GM12878 (cell line): Measurements from ENCODE around the gene ENOX2. TPM values are rescaled to one million over a fixed set of nuclear protein-coding genes. Genes with fewer than 3 reads are reported as not detected.

ENCODE experiments used
- ATAC-seq: fragments of 200-7000 bp; cut with Tn5 transposase; 3 replicates; pipeline ENCODE4 v1.9.1; 2020; ENCODE audit warnings: mild to moderate bottlenecking, moderate library complexity
- BruUV-seq: library from RNA; stranded (reverse); fragments of 400-500 nt; replicated peaks from 2 replicates; lab custom pipeline; 2021; lab: Mats Ljungman, UMichigan
- CTCF ChIA-PET: fragments of 300-600 bp; sonication (Branson Sonifier 250); formaldehyde crosslinking; extraction: SDS; loops from one replicate; lab custom pipeline; 2021; ENCODE audit warnings: inconsistent platforms; lab: Yijun Ruan, JAX
- POLR2A ChIA-PET: fragments of 350-600 bp; formaldehyde crosslinking; extraction: SDS; loops from one replicate; lab custom pipeline; 2021; ENCODE audit warnings: inconsistent platforms; lab: Charles Lee
- RAD21 ChIA-PET: fragments of 300-600 bp; sonication (Branson Sonifier 250); formaldehyde crosslinking; loops from one replicate; lab custom pipeline; 2023; ENCODE audit warnings: antibody characterized with exemption; ENCODE audit not compliant: unreplicated experiment; lab: Charles Lee
- SMC1A ChIA-PET: fragments of 300-600 bp; sonication (Branson Sonifier 250); formaldehyde crosslinking; loops from one replicate; lab custom pipeline; 2023; ENCODE audit not compliant: unreplicated experiment, uncharacterized antibody; lab: Charles Lee
- DNase-seq: peaks from one replicate; pipeline ENCODE4 v3.0.0-alpha.2; 2011; ENCODE audit warnings: low read depth, low spot score
- FAIRE-seq: peaks from 3 replicates; lab custom pipeline; 2011; peaks lifted over from hg19 to GRCh38; lab: Jason Lieb, UNC
- H2AFZ ChIP-seq: 2 replicates; pipeline ENCODE4 v1.6.0; 2011; ENCODE audit warnings: low read depth, low read length, control low read depth; ENCODE audit not compliant: control insufficient read depth
- H3K27ac ChIP-seq: 2 replicates; pipeline ENCODE4 v1.5.1; 2011; ENCODE audit warnings: control low read depth; ENCODE audit not compliant: control insufficient read depth, insufficient read depth
- H3K27me3 ChIP-seq, 2 experiments: replicated peaks in 1 of 2; 2 replicates each; pipeline versions ENCODE4 v1.6.0 to v1.6.1; 2011; ENCODE audit warnings: low read length in 1 of 2; ENCODE audit not compliant: control insufficient read depth in 2 of 2, insufficient read depth in 2 of 2
- H3K36me3 ChIP-seq, 2 experiments: 2 replicates each; pipeline ENCODE4 v1.5.1; 2011; ENCODE audit warnings: low read length in 1 of 2; ENCODE audit not compliant: control insufficient read depth in 2 of 2, insufficient read depth in 2 of 2
- H3K4me1 ChIP-seq: 2 replicates; pipeline ENCODE4 v1.6.1; 2011; ENCODE audit warnings: mild to moderate bottlenecking, low read length, moderate library complexity, mixed read lengths; ENCODE audit not compliant: control insufficient read depth, insufficient read depth
- H3K4me2 ChIP-seq: 2 replicates; pipeline ENCODE4 v1.6.0; 2011; ENCODE audit warnings: control low read depth; ENCODE audit not compliant: control insufficient read depth, insufficient read depth
- H3K4me3 ChIP-seq: fragments of 200-600 bp; sonication (generic); 2 replicates; pipeline ENCODE4 v1.5.1; 2016
- H3K79me2 ChIP-seq: 2 replicates; pipeline ENCODE4 v1.6.0; 2011; ENCODE audit warnings: low read length; ENCODE audit not compliant: control insufficient read depth, insufficient read depth
- H3K9ac ChIP-seq: 2 replicates; pipeline ENCODE4 v1.8.0; 2011; ENCODE audit warnings: low read length, control low read depth, mixed read lengths; ENCODE audit not compliant: control insufficient read depth, insufficient read depth
- H3K9me3 ChIP-seq: replicated peaks from 3 replicates; pipeline ENCODE4 v1.5.1; 2011; ENCODE audit warnings: mild to moderate bottlenecking, low read length; ENCODE audit not compliant: control insufficient read depth, insufficient read depth
- H4K20me1 ChIP-seq: 2 replicates; pipeline ENCODE4 v1.6.0; 2011; ENCODE audit not compliant: control insufficient read depth, insufficient read depth
- ELK1 ChIP-seq: IDR thresholded peaks from 2 replicates; pipeline ENCODE4 v1.6.1; 2012; ENCODE audit warnings: low read depth, low read length, improper control_type of control experiment
- IKZF1 ChIP-seq: fragments of 450-650 bp; conservative IDR thresholded peaks from 2 replicates; pipeline ENCODE4 v1.6.1; 2017; ENCODE audit warnings: antibody characterized with exemption, mild to moderate bottlenecking
- PKNOX1 ChIP-seq: fragments of 450-650 bp; IDR thresholded peaks from 2 replicates; pipeline ENCODE4 v1.6.1; 2016; ENCODE audit warnings: mild to moderate bottlenecking
- POLR2AphosphoS5 ChIP-seq: IDR thresholded peaks from 2 replicates; pipeline ENCODE4 v1.6.1; 2011; ENCODE audit warnings: mild to moderate bottlenecking, low read length, inconsistent platforms
- REST ChIP-seq: IDR thresholded peaks from 2 replicates; pipeline ENCODE4 v1.6.1; 2012; ENCODE audit warnings: mild to moderate bottlenecking, low read depth, low read length
- SRF ChIP-seq, 2 experiments: IDR thresholded peaks; 2 replicates each; pipeline ENCODE4 v1.6.1; 2011; ENCODE audit warnings: low read depth in 2 of 2, low read length in 2 of 2, mild to moderate bottlenecking in 1 of 2, moderate library complexity in 1 of 2
- STAT1 ChIP-seq: fragments of 450-650 bp; conservative IDR thresholded peaks from 2 replicates; pipeline ENCODE4 v1.6.1; 2014; ENCODE audit warnings: antibody characterized with exemption, mild to moderate bottlenecking
- SUZ12 ChIP-seq: fragments of 200-600 bp; sonication (generic); IDR thresholded peaks from one replicate; pipeline ENCODE4 v1.6.1; 2018; ENCODE audit warnings: antibody characterized with exemption, mild to moderate bottlenecking; ENCODE audit not compliant: unreplicated experiment
- USF1 ChIP-seq: IDR thresholded peaks from 2 replicates; pipeline ENCODE4 v1.6.1; 2011; ENCODE audit warnings: borderline replicate concordance, low read depth, mild to moderate bottlenecking, moderate library complexity, mixed read lengths, low read length; ENCODE audit not compliant: insufficient read depth; ENCODE audit errors: extremely low read length
- ZBED1 ChIP-seq: IDR thresholded peaks from 2 replicates; pipeline ENCODE4 v1.6.1; 2016; ENCODE audit warnings: borderline replicate concordance
- ZNF217 ChIP-seq: fragments of 450-650 bp; IDR thresholded peaks from 2 replicates; pipeline ENCODE4 v1.6.1; 2017; ENCODE audit warnings: antibody characterized with exemption, mild to moderate bottlenecking
- ZNF24 ChIP-seq: fragments of 450-650 bp; IDR thresholded peaks from 2 replicates; pipeline ENCODE4 v1.6.1; 2017; ENCODE audit warnings: antibody characterized with exemption, mild to moderate bottlenecking
- ZSCAN29 ChIP-seq: fragments of 450-650 bp; IDR thresholded peaks from 2 replicates; pipeline ENCODE4 v1.6.1; 2017; ENCODE audit warnings: mild to moderate bottlenecking, moderate library complexity
- WGBS: methylation state at CpG from one replicate; pipeline ENCODE4 v1.1.6; 2016; ENCODE audit warnings: low lambda C conversion rate; ENCODE audit not compliant: insufficient replicate concordance, insufficient coverage; ENCODE audit errors: missing lambda C conversion rate; 5-methylcytosine and 5-hydroxymethylcytosine counted together
- in situ Hi-C: fragments of 300-500 bp; cut with MboI; formaldehyde crosslinking; loops from 9 replicates; pipeline ENCODE4 v1.14.3; 2018; ENCODE audit warnings: mixed read lengths
- intact Hi-C: fragments of 100-400 bp; cut with micrococcal nuclease; formaldehyde crosslinking; loops from one replicate; pipeline ENCODE4 v1.14.2; 2022; ENCODE audit not compliant: unreplicated experiment
- polyA plus RNA-seq, 11 experiments: library from polyadenylated mRNA; depleted of rRNA in 4 of 11; unstranded in 6 of 11; stranded (reverse) in 5 of 11; fragments of >200 nt; fragmentation: Nextera tagmentation in 4 of 11; fragmentation: Illumina TruSeq in 1 of 11; extraction: Ambion mirVana in 4 of 11; extraction: Trizol in 1 of 11; gene quantifications; 1 replicate in 1 of 11; 2 replicates in 10 of 11; pipeline versions ENCODE4 v1.2.1 to v1.2.3, GENCODE V29; 2011 to 2016; ENCODE audit warnings: inconsistent platforms in 2 of 11, missing spikeins in 2 of 11, low read depth in 1 of 11
- total RNA-seq, 4 experiments: library from RNA; depleted of rRNA in 3 of 4; stranded (reverse); fragments of >200 nt in 3 of 4; fragmentation: Illumina TruSeq in 1 of 4; extraction: Trizol in 1 of 4; gene quantifications; 2 replicates each; pipeline versions ENCODE4 v1.2.1 to v1.2.3, GENCODE V29; 2013 to 2021

Gene ENOX2
- total and polyA plus RNA-seq, 10 of the 15 experiments (the other 5 are each of a cell fraction or from before 2014, with no cell fraction given): 3.2 to 13.0 (median 7.7) TPM

- TF ChIP-seq REST: no peak
- TF ChIP-seq ZBED1: no peak
- TF ChIP-seq ZSCAN29: no peak
- no peak for TF ChIP-seq SRF (IDR thresholded peaks at IDR 0.05; ENCODE audit: low read depth in 2 of 2, low read length in 2 of 2)
Measured at GRCh38 chrX:130746077-130746476, 156.9 kb downstream of the ENOX2 start (continued).

- ATAC-seq (no peak), FAIRE-seq (no peak), DNase-seq (no peak)
- Histone ChIP-seq H3K27ac (no peak overlapping the region), H3K4me1 (no peaks in the 10 kb centered on the region), H4K20me1 (no peaks in the 10 kb centered on the region), H3K4me3 (no peak overlapping the region), H3K4me2 (no peak overlapping the region), H3K9ac (no peak overlapping the region), H2AFZ (no peak overlapping the region), H3K79me2 (no peaks in the 10 kb centered on the region), H3K27me3 (no peaks in the 10 kb centered on the region), H3K36me3 (no peaks in the 10 kb centered on the region), H3K9me3 (no peaks in the 10 kb centered on the region)
- WGBS: 38% methylated on average over 4 of the region's 4 CpGs
- CTCF ChIA-PET: interaction anchor here (0.8 kb wide), 1 partner anchor 13 kb away, joined by 3 read pairs; no protein-coding TSS in a partner anchor
- in situ Hi-C loops: no loop called here
- SMC1A ChIA-PET: no interaction called here
- no TSS peak for BruUV-seq
- POLR2A ChIA-PET: no interaction called here
- RAD21 ChIA-PET: interaction anchor here (0.6 kb wide), 1 partner anchor 1238 kb away, joined by 3 read pairs; no protein-coding TSS in a partner anchor
- intact Hi-C loops: no loop called here
- no peak for TF ChIP-seq ZNF217
- no peak for TF ChIP-seq SUZ12
- TF ChIP-seq REST: no peak
- TF ChIP-seq IKZF1: no peak
- TF ChIP-seq STAT1: no peak
- no peak for TF ChIP-seq USF1
- TF ChIP-seq ELK1: no peak
- no peak for TF ChIP-seq POLR2AphosphoS5
- no peak for TF ChIP-seq PKNOX1
- no peak for TF ChIP-seq ZNF24
Measured at GRCh38 chrX:130741584-130741983, 161.4 kb downstream of the ENOX2 start.
